Right kidney (tissue), 1 donor: ENCODE measurements around the gene C22orf15.

ENCODE experiments used
- DNase-seq: peaks from one replicate; pipeline ENCODE4 v3.0.0-alpha.2; 2016

C22orf15 gene

GRCh38 chr22:23789121-23789520 is 26.3 kb downstream of the C22orf15 start:
- DNase-seq = no peak

GRCh38 chr22:23789638-23790037 is 26.8 kb downstream of the C22orf15 start:
- no peak for DNase-seq

- no peak for DNase-seq
These were observed 28.3 kb downstream of the C22orf15 start for GRCh38 chr22:23790819-23791737.

GRCh38 chr22:23791738-23792645 is 29.2 kb downstream of the C22orf15 start:
- no peak for DNase-seq

- no peak for DNase-seq
These were observed 30.5 kb downstream of the C22orf15 start for GRCh38 chr22:23793326-23793725.

- no peak for DNase-seq
These were observed 33.7 kb downstream of the C22orf15 start for GRCh38 chr22:23796461-23796860.

- DNase-seq = no peak
These were observed 37.8 kb downstream of the C22orf15 start for GRCh38 chr22:23800297-23801237.

- no peak for DNase-seq
These were observed 38.5 kb downstream of the C22orf15 start for GRCh38 chr22:23801238-23801821.

GRCh38 chr22:23801886-23802377 is 39.1 kb downstream of the C22orf15 start:
- no peak for DNase-seq

- no peak for DNase-seq
These were observed 40.4 kb downstream of the C22orf15 start for GRCh38 chr22:23803001-23803819.

GRCh38 chr22:23804781-23805291 is 42.0 kb downstream of the C22orf15 start:
- no peak for DNase-seq

- DNase-seq = no peak
These were observed 44.0 kb downstream of the C22orf15 start for GRCh38 chr22:23806837-23807236.

GRCh38 chr22:23812378-23812777 is 49.6 kb downstream of the C22orf15 start:
- no peak for DNase-seq
